HEK293T (cell line): ENCODE measurements around the gene CCDC89.

Source experiments
- CTCF ChIA-PET: fragments of 350-600 bp; formaldehyde crosslinking; extraction: SDS; loops from one replicate; lab custom pipeline; 2021; ENCODE audit warnings: antibody characterized with exemption, inconsistent platforms; lab: Yijun Ruan, JAX
- POLR2A ChIA-PET: fragments of 350-600 bp; formaldehyde crosslinking; extraction: SDS; loops from one replicate; lab custom pipeline; 2020; ENCODE audit warnings: antibody characterized with exemption, inconsistent platforms; lab: Yijun Ruan, JAX
- DNase-seq: peaks from one replicate; pipeline ENCODE4 v3.0.0; 2012; ENCODE audit warnings: mixed read lengths; ENCODE audit errors: extremely low spot score
- ARNT ChIP-seq: fragments of 450-650 bp; IDR thresholded peaks from 2 replicates; pipeline ENCODE4 v1.6.1; 2017; ENCODE audit warnings: mild to moderate bottlenecking
- BHLHE40 ChIP-seq: fragments of 450-650 bp; IDR thresholded peaks from 2 replicates; pipeline ENCODE4 v1.6.1; 2016; ENCODE audit warnings: mild to moderate bottlenecking, moderate library complexity, borderline replicate concordance
- CTBP1 ChIP-seq: fragments of 450-650 bp; IDR thresholded peaks from 2 replicates; pipeline ENCODE4 v1.6.1; 2016; ENCODE audit warnings: borderline replicate concordance
- ELF4 ChIP-seq: fragments of 450-650 bp; IDR thresholded peaks from 2 replicates; pipeline ENCODE4 v1.6.1; 2017; ENCODE audit warnings: antibody characterized with exemption
- FOXA1 ChIP-seq: fragments of 450-650 bp; IDR thresholded peaks from 2 replicates; pipeline ENCODE4 v1.6.1; 2016; ENCODE audit warnings: mild to moderate bottlenecking
- FOXK2 ChIP-seq: fragments of 450-650 bp; IDR thresholded peaks from 2 replicates; pipeline ENCODE4 v1.6.1; 2016; ENCODE audit warnings: mild to moderate bottlenecking
- FOXM1 ChIP-seq: fragments of 450-650 bp; IDR thresholded peaks from 2 replicates; pipeline ENCODE4 v1.6.1; 2017; ENCODE audit warnings: mild to moderate bottlenecking, borderline replicate concordance
- HDGF ChIP-seq: fragments of 450-650 bp; IDR thresholded peaks from 2 replicates; pipeline ENCODE4 v1.6.1; 2017; ENCODE audit warnings: antibody characterized with exemption, borderline replicate concordance
- L3MBTL2 ChIP-seq: fragments of 450-650 bp; conservative IDR thresholded peaks from 2 replicates; pipeline ENCODE4 v1.6.1; 2016; ENCODE audit warnings: mild to moderate bottlenecking
- LEF1 ChIP-seq: fragments of 450-650 bp; IDR thresholded peaks from 2 replicates; pipeline ENCODE4 v1.6.1; 2017; ENCODE audit warnings: mild to moderate bottlenecking, borderline replicate concordance
- NFRKB ChIP-seq: fragments of 450-650 bp; IDR thresholded peaks from 2 replicates; pipeline ENCODE4 v1.6.1; 2016; ENCODE audit warnings: mild to moderate bottlenecking, moderate library complexity
- PKNOX1 ChIP-seq: fragments of 450-650 bp; IDR thresholded peaks from 2 replicates; pipeline ENCODE4 v1.6.1; 2016
- SP1 ChIP-seq: fragments of 450-650 bp; IDR thresholded peaks from 2 replicates; pipeline ENCODE4 v1.6.1; 2017
- SUZ12 ChIP-seq: fragments of 450-650 bp; IDR thresholded peaks from 2 replicates; pipeline ENCODE4 v1.6.1; 2016; ENCODE audit warnings: mild to moderate bottlenecking
- TARDBP ChIP-seq: fragments of 450-650 bp; IDR thresholded peaks from 2 replicates; pipeline ENCODE4 v1.6.1; 2016
- ZNF384 ChIP-seq: fragments of 450-650 bp; IDR thresholded peaks from 2 replicates; pipeline ENCODE4 v1.6.1; 2016

The CCDC89 gene

GRCh38 chr11:85647078-85647477, 38.9 kb downstream of the CCDC89 start:
- TF ChIP-seq ZNF384 (no peak), FOXM1 (no peak), HDGF (no peak), PKNOX1 (no peak), L3MBTL2 (no peak), CTBP1 (no peak), SUZ12 (no peak), NFRKB (no peak), ARNT (no peak), SP1 (no peak), FOXK2 (no peak), TARDBP (no peak), ELF4 (no peak), BHLHE40 (no peak), LEF1 (no peak), FOXA1 (no peak)
- ChIA-PET CTCF (no interaction called here), POLR2A (interaction anchor here (1.2 to 3.9 kb wide), 8 partner anchors 9 to 20 kb away, joined by 3 to 41 read pairs (median 10); partner anchors contain the start of genes CREBZF, DLG2 and TMEM126B)
- DNase-seq: no peak

GRCh38 chr11:85643191-85643614, 42.8 kb downstream of the CCDC89 start:
- ChIA-PET CTCF (no interaction called here), POLR2A (no interaction called here)
- DNase-seq: no peak
- TF ChIP-seq L3MBTL2: no peak
- TF ChIP-seq PKNOX1: no peak
- no peak for TF ChIP-seq LEF1
- no peak for TF ChIP-seq FOXM1
- TF ChIP-seq BHLHE40: no peak
- TF ChIP-seq FOXA1: no peak
- TF ChIP-seq ARNT: no peak
- no peak for TF ChIP-seq NFRKB
- TF ChIP-seq HDGF: no peak
- TF ChIP-seq ELF4: no peak
- TF ChIP-seq ZNF384: no peak
- no peak for TF ChIP-seq SUZ12
- no peak for TF ChIP-seq FOXK2

GRCh38 chr11:85634747-85635146, 51.2 kb downstream of the CCDC89 start:
- TF ChIP-seq BHLHE40 (no peak), NFRKB (no peak), TARDBP (no peak), CTBP1 (no peak), FOXK2 (no peak), FOXM1 (no peak), ZNF384 (no peak), L3MBTL2 (no peak), LEF1 (no peak), FOXA1 (no peak), SUZ12 (no peak), PKNOX1 (no peak), SP1 (no peak)
- no peak for DNase-seq
- ChIA-PET CTCF (no interaction called here), POLR2A (interaction anchor here (4.0 kb wide), 1 partner anchor 13 kb away, joined by 20 read pairs; the partner anchor contains the start of gene TMEM126A)
